Measurements from ENCODE around the gene CAPN5. TPM values are rescaled to one million over a fixed set of nuclear protein-coding genes. Genes with fewer than 3 reads are reported as not detected.

CAPN5 gene
- total and polyA plus RNA-seq, 2 of the 13 experiments (the other 11 are each of a cell fraction or from before 2014, with no cell fraction given): 0.27 to 1.2 TPM

- FAIRE-seq (no peak), DNase-seq (ENCODE audit: low spot score) (no peak), ATAC-seq (no peak)
- Histone ChIP-seq H3K4me1 (ENCODE audit: insufficient read depth, low read length) (peaks cover 46% of the 10 kb centered on the region), H3K36me3 (replicated peaks in 1 of 2; ENCODE audit: control insufficient read depth in 1 of 2, insufficient read depth in 2 of 2, low read length in 2 of 2) (no peaks in the 10 kb centered on the region), H3K27me3 (ENCODE audit: control insufficient read depth in 1 of 2, insufficient read depth in 2 of 2, low read length in 2 of 2) (no peaks in the 10 kb centered on the region), H2AFZ (ENCODE audit: low read length) (no peak overlapping the region), H3K9ac (ENCODE audit: insufficient read depth, low read depth, low read length) (no peak overlapping the region), H4K20me1 (ENCODE audit: insufficient read depth, low read length) (no peaks in the 10 kb centered on the region), H3K79me2 (ENCODE audit: insufficient read depth, low read length) (no peaks in the 10 kb centered on the region), H3K27ac (ENCODE audit: extremely low read length, insufficient read depth, low read length) (peak overlapping the region; percentile 16), H3K4me3 (replicated peaks in 1 of 3; ENCODE audit: insufficient read depth in 1 of 3, low read depth in 2 of 3, low read length in 3 of 3) (no peak overlapping the region), H3K9me3 (ENCODE audit: low read length) (no peaks in the 10 kb centered on the region), H3K4me2 (ENCODE audit: low read depth, low read length) (no peak overlapping the region)
- no TSS peak for BruUV-seq (replicated peaks)
- POLR2A ChIA-PET: no interaction called here
- CTCF ChIA-PET (ENCODE audit: low intra/inter-chr PET ratio, low total read pairs): no interaction called here
- in situ Hi-C loops (cut with HindIII; ENCODE audit: extremely low pct_ligation_motif_present, low pct_unique_long_range_greater_than_20kb) (no loop called here), intact Hi-C loops (cut with micrococcal nuclease; ENCODE audit: unreplicated experiment) (no loop called here)
- no peak for TF ChIP-seq HMG20B (CRISPR knock-in tag; conservative IDR thresholded peaks at IDR 0.05)
- WGBS (ENCODE audit: low lambda C conversion rate): 92% methylated on average over 8 of the region's 8 CpGs
These were observed 69.3 kb downstream of the CAPN5 start for GRCh38 chr11:77136074-77136473.

GRCh38 chr11:77136784-77137420, 70.1 kb downstream of the CAPN5 start:
- no peaks in the 10 kb centered on the region for H3K27me3 ChIP-seq (ENCODE audit: control insufficient read depth in 1 of 2, insufficient read depth in 2 of 2, low read length in 2 of 2)
- no peak overlapping the region for H2AFZ ChIP-seq (ENCODE audit: low read length)
- 62% methylated on average over 7 of the region's 12 CpGs for WGBS (ENCODE audit: low lambda C conversion rate)
- DNase-seq (ENCODE audit: low spot score): no peak
- H3K36me3 ChIP-seq (replicated peaks in 1 of 2; ENCODE audit: control insufficient read depth in 1 of 2, insufficient read depth in 2 of 2, low read length in 2 of 2): no peaks in the 10 kb centered on the region
- BruUV-seq (replicated peaks): no TSS peak
- ChIA-PET POLR2A (interaction anchor here (1.1 to 1.4 kb wide), 2 partner anchors 9 to 35 kb away, joined by 3 read pairs; partner anchors contain the start of gene MYO7A), CTCF (ENCODE audit: low intra/inter-chr PET ratio, low total read pairs) (no interaction called here)
- in situ Hi-C loops (cut with HindIII; ENCODE audit: extremely low pct_ligation_motif_present, low pct_unique_long_range_greater_than_20kb): no loop called here
- peak overlapping the region; percentile 41 for H3K27ac ChIP-seq (ENCODE audit: extremely low read length, insufficient read depth, low read length)
- peak; percentile 72 for FAIRE-seq
- no peaks in the 10 kb centered on the region for H4K20me1 ChIP-seq (ENCODE audit: insufficient read depth, low read length)
- H3K4me1 ChIP-seq (ENCODE audit: insufficient read depth, low read length): peaks cover 46% of the 10 kb centered on the region
- H3K4me3 ChIP-seq (replicated peaks in 1 of 3; ENCODE audit: insufficient read depth in 1 of 3, low read depth in 2 of 3, low read length in 3 of 3): no peak overlapping the region
- H3K4me2 ChIP-seq (ENCODE audit: low read depth, low read length): peak overlapping the region; percentile 28
- intact Hi-C loops (cut with micrococcal nuclease; ENCODE audit: unreplicated experiment): no loop called here
- peak; percentile 77 for ATAC-seq
- H3K79me2 ChIP-seq (ENCODE audit: insufficient read depth, low read length): no peaks in the 10 kb centered on the region
- no peaks in the 10 kb centered on the region for H3K9me3 ChIP-seq (ENCODE audit: low read length)
- H3K9ac ChIP-seq (ENCODE audit: insufficient read depth, low read depth, low read length): no peak overlapping the region
- TF ChIP-seq ESRRA (CRISPR knock-in tag; IDR thresholded peaks at IDR 0.05; ENCODE audit: low read depth) (peak; percentile 92), PHF21A (CRISPR knock-in tag; IDR thresholded peaks at IDR 0.05) (0 out of 2 replicates have a peak, but pooled peaks have one; percentile 23), PHF20 (CRISPR knock-in tag; IDR thresholded peaks at IDR 0.05) (0 out of 2 replicates have a peak, but pooled peaks have one; percentile 33), ZMAT3 (CRISPR knock-in tag; conservative IDR thresholded peaks at IDR 0.05) (0 out of 2 replicates have a peak, but pooled peaks have one; percentile 52), ZNF687 (CRISPR knock-in tag; IDR thresholded peaks at IDR 0.05) (peak; percentile 29), MED1 (CRISPR knock-in tag; IDR thresholded peaks at IDR 0.05) (peak; percentile 56; the same call in 1 of the 2 replicates), HNF1B (CRISPR knock-in tag; IDR thresholded peaks at IDR 0.05) (peak; percentile 66; the same call in 1 of the 2 replicates), ZNF441 (CRISPR knock-in tag; IDR thresholded peaks at IDR 0.05; ENCODE audit: borderline replicate concordance) (0 out of 2 replicates have a peak, but pooled peaks have one; percentile 27), TAF15 (IDR thresholded peaks at IDR 0.05; ENCODE audit: low read depth, low read length, poor library complexity, severe bottlenecking) (no peak)

All from HepG2 (cell line).